Activated T-helper 17 cell treated with anti-CD3 and anti-CD28 coated beads, Interleukin-2, amount 50 U/mL, for 72 hours (primary cell): ENCODE results near the gene CAPN1. TPM values are rescaled to one million over a fixed set of nuclear protein-coding genes. Genes with fewer than 3 reads are reported as not detected.

Experiments used
- ATAC-seq: fragments of 150-1000 bp; cut with Tn5 transposase; replicated peaks from 2 replicates; pipeline ENCODE4 v1.10.0; 2021; ENCODE audit warnings: mild to moderate bottlenecking, moderate library complexity
- H3K27ac Mint-ChIP-seq: one replicate; pipeline ENCODE4 v1.8.0; 2022; ENCODE audit warnings: mixed read lengths
- H3K27me3 Mint-ChIP-seq: one replicate; pipeline ENCODE4 v1.8.0; 2022; ENCODE audit warnings: mixed read lengths
- H3K36me3 Mint-ChIP-seq: one replicate; pipeline ENCODE4 v1.8.0; 2022; ENCODE audit warnings: low read depth, mild to moderate bottlenecking, mixed read lengths
- H3K4me1 Mint-ChIP-seq: one replicate; pipeline ENCODE4 v1.8.0; 2022; ENCODE audit warnings: mixed read lengths
- H3K4me3 Mint-ChIP-seq: one replicate; pipeline ENCODE4 v1.8.0; 2022; ENCODE audit warnings: mild to moderate bottlenecking, mixed read lengths
- H3K9me3 Mint-ChIP-seq: one replicate; pipeline ENCODE4 v1.8.0; 2022; ENCODE audit warnings: mixed read lengths
- total RNA-seq, 2 donors: library from RNA; stranded (reverse); gene quantifications; one replicate each; pipeline ENCODE4 v1.2.3, GENCODE V29; 2022

The CAPN1 gene
- total RNA-seq, 2 donors from 2014 or later = 143 to 150 TPM

DNA sequence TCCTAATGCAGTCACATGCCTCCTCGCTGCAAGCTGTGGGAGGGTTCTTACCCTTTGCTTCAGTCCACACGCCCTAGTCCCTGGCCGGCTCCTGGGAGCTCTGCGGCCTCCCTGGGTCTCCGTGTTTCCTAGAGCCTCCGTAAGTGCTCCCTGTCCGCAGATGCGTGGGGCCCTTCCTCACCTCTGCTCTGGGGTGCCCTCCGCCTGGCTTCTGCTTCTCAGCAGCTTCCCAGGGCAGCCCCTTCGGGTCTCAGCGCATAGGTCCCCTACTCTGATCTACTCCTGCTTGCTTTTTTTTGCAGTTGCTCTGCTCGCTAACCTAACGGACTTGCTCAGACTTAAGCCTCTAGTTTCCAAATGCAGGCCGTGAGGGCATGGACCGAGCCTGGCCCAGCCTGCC, 22.4 kb downstream of the CAPN1 start:
- Mint-ChIP-seq H3K4me3 (no peak overlapping the region), H3K36me3 (peaks cover 64% of the 10 kb centered on the region), H3K27me3 (no peaks in the 10 kb centered on the region), H3K4me1 (peaks cover 10% of the 10 kb centered on the region), H3K9me3 (no peaks in the 10 kb centered on the region), H3K27ac (no peak overlapping the region)
- ATAC-seq = no peak

- Mint-ChIP-seq H3K36me3 (peaks cover 64% of the 10 kb centered on the region), H3K4me3 (no peak overlapping the region), H3K4me1 (peaks cover 11% of the 10 kb centered on the region), H3K27me3 (no peaks in the 10 kb centered on the region), H3K9me3 (no peaks in the 10 kb centered on the region), H3K27ac (no peak overlapping the region)
- peak; percentile 62 for ATAC-seq
These were observed 23.2 kb downstream of the CAPN1 start for GRCh38 chr11:65204646-65205601.

DNA sequence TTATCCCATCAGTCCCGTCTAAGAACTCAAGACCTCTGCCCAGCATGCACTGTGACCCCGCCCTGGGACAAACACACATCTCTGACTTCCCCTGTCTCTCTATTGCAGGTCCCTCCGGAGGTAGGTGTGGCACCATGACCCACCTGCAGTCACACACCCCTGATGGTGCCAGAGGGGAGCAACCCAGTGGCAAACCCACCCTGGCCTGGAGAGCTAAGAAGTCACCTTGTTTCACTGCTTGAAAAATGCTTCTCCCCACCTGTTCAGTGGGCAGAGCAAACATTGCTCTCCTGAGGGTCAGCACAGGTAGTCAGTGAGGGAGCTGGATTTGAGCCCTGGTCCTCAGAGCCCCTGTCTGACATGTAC, 23.9 kb downstream of the CAPN1 start:
- peaks cover 11% of the 10 kb centered on the region for H3K4me1 Mint-ChIP-seq
- H3K36me3 Mint-ChIP-seq = peaks cover 64% of the 10 kb centered on the region
- ATAC-seq = no peak

DNA sequence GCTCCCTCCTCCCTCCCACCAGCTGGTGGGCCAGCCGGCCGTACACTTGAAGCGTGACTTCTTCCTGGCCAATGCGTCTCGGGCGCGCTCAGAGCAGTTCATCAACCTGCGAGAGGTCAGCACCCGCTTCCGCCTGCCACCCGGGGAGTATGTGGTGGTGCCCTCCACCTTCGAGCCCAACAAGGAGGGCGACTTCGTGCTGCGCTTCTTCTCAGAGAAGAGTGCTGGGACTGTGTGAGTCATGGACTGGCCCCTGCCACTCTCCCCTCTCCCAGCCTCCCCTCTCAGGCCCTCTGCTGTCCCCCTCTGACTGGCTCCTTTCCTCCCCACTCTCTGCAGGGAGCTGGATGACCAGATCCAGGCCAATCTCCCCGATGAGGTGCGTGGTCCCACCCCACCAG, 24.7 kb downstream of the CAPN1 start:
- Mint-ChIP-seq H3K9me3 (no peaks in the 10 kb centered on the region), H3K36me3 (peaks cover 69% of the 10 kb centered on the region), H3K4me3 (no peak overlapping the region), H3K27me3 (no peaks in the 10 kb centered on the region), H3K27ac (no peak overlapping the region), H3K4me1 (peaks cover 11% of the 10 kb centered on the region)
- ATAC-seq = no peak

More for the DNA sequence above, 23.9 kb downstream of the CAPN1 start:
- Mint-ChIP-seq H3K9me3 (no peaks in the 10 kb centered on the region), H3K27ac (peak overlapping the region; percentile 61), H3K27me3 (no peaks in the 10 kb centered on the region), H3K4me3 (no peak overlapping the region)

- ATAC-seq = no peak
- Mint-ChIP-seq H3K9me3 (no peaks in the 10 kb centered on the region), H3K27ac (no peak overlapping the region), H3K27me3 (no peaks in the 10 kb centered on the region), H3K4me3 (no peak overlapping the region), H3K4me1 (peaks cover 11% of the 10 kb centered on the region), H3K36me3 (peaks cover 69% of the 10 kb centered on the region)
These were observed 25.2 kb downstream of the CAPN1 start for GRCh38 chr11:65206901-65207300.

DNA sequence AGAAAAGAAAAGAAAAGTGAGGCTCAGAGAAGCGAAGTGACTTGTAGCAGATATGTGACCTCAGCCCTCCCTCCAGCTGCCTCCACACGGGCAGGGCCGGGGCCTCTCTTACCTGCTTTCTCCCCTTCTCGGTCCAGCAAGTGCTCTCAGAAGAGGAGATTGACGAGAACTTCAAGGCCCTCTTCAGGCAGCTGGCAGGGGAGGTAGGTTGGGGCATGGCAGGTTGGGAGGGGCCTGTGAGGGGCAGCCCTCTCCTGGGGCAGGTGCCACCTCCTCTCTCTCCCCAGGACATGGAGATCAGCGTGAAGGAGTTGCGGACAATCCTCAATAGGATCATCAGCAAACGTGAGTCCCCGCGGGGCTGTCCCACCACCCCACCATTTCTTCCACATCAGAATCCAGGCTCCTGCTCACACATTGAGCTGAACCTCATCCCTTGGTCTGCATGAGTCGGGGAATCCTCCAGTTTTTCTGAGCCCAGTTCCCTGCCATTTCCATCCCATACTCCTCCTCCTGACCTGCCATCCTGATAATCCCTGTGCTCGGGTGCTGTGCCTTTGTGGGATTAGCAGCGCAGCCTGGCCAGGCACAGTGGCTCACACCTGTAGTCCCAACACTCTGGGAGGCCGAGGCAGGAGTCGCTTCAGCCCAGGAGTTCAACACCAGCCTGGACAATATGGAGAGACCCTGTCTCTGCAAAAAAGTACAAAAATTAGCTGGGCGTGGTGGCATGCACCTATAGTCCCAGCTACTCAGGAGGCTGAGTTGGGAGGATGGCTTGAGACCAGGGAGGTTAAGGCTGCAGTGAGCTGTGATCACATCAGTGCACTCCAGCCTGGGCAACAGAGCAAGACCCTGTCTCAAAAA, 26.4 kb downstream of the CAPN1 start:
- no peak overlapping the region for H3K4me3 Mint-ChIP-seq

GRCh38 chr11:65208785-65209710, 27.3 kb downstream of the CAPN1 start:
- Mint-ChIP-seq H3K4me1 (peaks cover 11% of the 10 kb centered on the region), H3K9me3 (no peaks in the 10 kb centered on the region), H3K27me3 (no peaks in the 10 kb centered on the region), H3K36me3 (peaks cover 60% of the 10 kb centered on the region), H3K27ac (peak overlapping the region; percentile 65), H3K4me3 (no peak overlapping the region)
- no peak for ATAC-seq

More for the DNA sequence above, 26.4 kb downstream of the CAPN1 start:
- peak overlapping the region; percentile 65 for H3K27ac Mint-ChIP-seq
- H3K4me1 Mint-ChIP-seq = peaks cover 11% of the 10 kb centered on the region
- no peaks in the 10 kb centered on the region for H3K9me3 Mint-ChIP-seq
- ATAC-seq = no peak
- H3K27me3 Mint-ChIP-seq = no peaks in the 10 kb centered on the region
- H3K36me3 Mint-ChIP-seq = peaks cover 65% of the 10 kb centered on the region

GRCh38 chr11:65209711-65210360, 28.1 kb downstream of the CAPN1 start:
- H3K9me3 Mint-ChIP-seq = no peaks in the 10 kb centered on the region

GRCh38 chr11:65210361-65210731, 28.6 kb downstream of the CAPN1 start:
- H3K4me3 Mint-ChIP-seq = no peak overlapping the region
- H3K36me3 Mint-ChIP-seq = peaks cover 51% of the 10 kb centered on the region
- H3K27ac Mint-ChIP-seq = no peak overlapping the region
- H3K27me3 Mint-ChIP-seq = no peaks in the 10 kb centered on the region
- H3K4me1 Mint-ChIP-seq = peaks cover 7% of the 10 kb centered on the region
- H3K9me3 Mint-ChIP-seq = peaks cover under 1% of the 10 kb centered on the region
- ATAC-seq = no peak

More at GRCh38 chr11:65209711-65210360, 28.1 kb downstream of the CAPN1 start:
- Mint-ChIP-seq H3K4me3 (no peak overlapping the region), H3K36me3 (peaks cover 52% of the 10 kb centered on the region), H3K27ac (no peak overlapping the region), H3K27me3 (no peaks in the 10 kb centered on the region), H3K4me1 (peaks cover 6% of the 10 kb centered on the region)
- no peak for ATAC-seq

DNA sequence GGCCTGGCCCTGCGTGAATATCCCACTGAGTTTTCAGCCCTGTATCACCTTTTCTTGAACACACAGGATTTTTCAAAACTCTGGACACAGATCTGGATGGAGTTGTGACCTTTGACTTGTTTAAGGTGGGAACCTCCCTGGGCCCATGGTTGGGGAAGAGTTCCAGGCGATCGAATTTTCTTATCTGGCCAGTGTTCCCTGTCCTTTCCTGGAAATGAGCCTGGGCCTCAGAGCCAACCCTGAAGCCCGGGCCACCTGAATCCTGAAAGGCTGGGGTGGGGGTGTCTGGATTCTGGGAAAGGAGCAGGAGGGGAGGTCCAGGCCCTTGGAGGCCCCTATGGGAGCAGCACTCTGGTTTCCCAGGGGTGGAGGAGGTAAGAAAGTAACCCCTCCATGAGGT, 29.0 kb downstream of the CAPN1 start:
- peaks cover 4% of the 10 kb centered on the region for H3K9me3 Mint-ChIP-seq
- H3K36me3 Mint-ChIP-seq = peaks cover 51% of the 10 kb centered on the region
- no peak overlapping the region for H3K4me3 Mint-ChIP-seq

GRCh38 chr11:65211293-65212105, 29.8 kb downstream of the CAPN1 start:
- no peak for ATAC-seq
- Mint-ChIP-seq H3K27ac (no peak overlapping the region), H3K36me3 (peaks cover 53% of the 10 kb centered on the region), H3K4me1 (peaks cover 14% of the 10 kb centered on the region), H3K4me3 (no peak overlapping the region), H3K9me3 (peaks cover 5% of the 10 kb centered on the region), H3K27me3 (no peaks in the 10 kb centered on the region)

More for the DNA sequence above, 29.0 kb downstream of the CAPN1 start:
- Mint-ChIP-seq H3K4me1 (peaks cover 11% of the 10 kb centered on the region), H3K27ac (no peak overlapping the region), H3K27me3 (no peaks in the 10 kb centered on the region)
- no peak for ATAC-seq

GRCh38 chr11:65212226-65212801, 30.6 kb downstream of the CAPN1 start:
- no peak overlapping the region for H3K27ac Mint-ChIP-seq
- no peak for ATAC-seq
- H3K4me1 Mint-ChIP-seq = peaks cover 14% of the 10 kb centered on the region
- no peak overlapping the region for H3K4me3 Mint-ChIP-seq
- H3K9me3 Mint-ChIP-seq = peaks cover 5% of the 10 kb centered on the region
- H3K36me3 Mint-ChIP-seq = peaks cover 53% of the 10 kb centered on the region
- no peaks in the 10 kb centered on the region for H3K27me3 Mint-ChIP-seq
